K562 (cell line): ENCODE measurements around the gene SNCA. TPM values are rescaled to one million over a fixed set of nuclear protein-coding genes. Genes with fewer than 3 reads are reported as not detected.

ENCODE experiments used
- FOXJ2 ChIP-seq: fragments of 200-800 bp; sonication (Bioruptor generic); IDR thresholded peaks from 2 replicates; pipeline ENCODE4 v1.6.1; 2016; ENCODE audit warnings: missing genetic modification characterization, missing compliant biosample characterization
- HNRNPK ChIP-seq: fragments of 200-400 bp; formaldehyde crosslinking; IDR thresholded peaks from one replicate; pipeline ENCODE4 v1.6.1; 2018; ENCODE audit warnings: mild to moderate bottlenecking, low read depth, low read length; ENCODE audit not compliant: poor library complexity, severe bottlenecking
- MCM3 ChIP-seq: fragments of 450-650 bp; IDR thresholded peaks from 2 replicates; pipeline ENCODE4 v1.6.1; 2016
- RAD21 ChIP-seq, 2 experiments: fragments of 250-450 bp in 1 of 2; fragments of 450-650 bp in 1 of 2; sonication (Bioruptor Pico) in 1 of 2; formaldehyde crosslinking in 1 of 2; IDR thresholded peaks in 1 of 2; conservative IDR thresholded peaks in 1 of 2; 2 replicates each; pipeline versions ENCODE4 v1.4.0 to v1.8.0; 2020 to 2022; ENCODE audit warnings: mild to moderate bottlenecking in 2 of 2, moderate library complexity in 1 of 2
- ZNF766 ChIP-seq: fragments of 200-800 bp; sonication (Bioruptor generic); conservative IDR thresholded peaks from 2 replicates; pipeline ENCODE4 v1.6.1; 2016; ENCODE audit warnings: missing genetic modification characterization, missing compliant biosample characterization
- polyA plus RNA-seq, 8 experiments: library from polyadenylated mRNA; depleted of rRNA in 4 of 8; stranded (reverse) in 5 of 8; unstranded in 3 of 8; fragments of >200 nt; fragmentation: Nextera tagmentation in 2 of 8; fragmentation: Illumina TruSeq in 1 of 8; extraction: Ambion mirVana in 2 of 8; extraction: Trizol in 1 of 8; gene quantifications; 2 replicates each; pipeline versions ENCODE4 v1.2.1 to v1.2.3, GENCODE V29; 2011 to 2014; ENCODE audit warnings: inconsistent platforms in 1 of 8, missing spikeins in 1 of 8
- total RNA-seq, 7 experiments: library from RNA; depleted of rRNA in 6 of 7; stranded (reverse); fragments of >200 nt in 6 of 7; fragmentation: Illumina TruSeq in 2 of 7; extraction: Trizol in 2 of 7; gene quantifications; 2 replicates each; pipeline versions ENCODE4 v1.2.1 to v1.2.3, GENCODE V29; 2011 to 2021; ENCODE audit warnings: low replicate concordance in 1 of 7
- TF ChIP-seq, protein P1 (sequence below): fragments of 150-350 bp; IDR thresholded peaks from 2 replicates; pipeline ENCODE4 v1.6.1; 2014; ENCODE audit warnings: low read depth, mild to moderate bottlenecking, low read length, borderline replicate concordance
- TF ChIP-seq, protein P2 (sequence below), 2 experiments: fragments of 450-650 bp; IDR thresholded peaks; 2 replicates each; pipeline ENCODE4 v1.6.1; 2016; ENCODE audit warnings: mild to moderate bottlenecking in 2 of 2, borderline replicate concordance in 1 of 2, low read depth in 1 of 2, moderate library complexity in 1 of 2

SNCA gene
- total and polyA plus RNA-seq, 9 of the 15 experiments (the other 6 are each of a cell fraction or from before 2014, with no cell fraction given), result 1.7 to 12.6 (median 3.6) TPM

DNA sequence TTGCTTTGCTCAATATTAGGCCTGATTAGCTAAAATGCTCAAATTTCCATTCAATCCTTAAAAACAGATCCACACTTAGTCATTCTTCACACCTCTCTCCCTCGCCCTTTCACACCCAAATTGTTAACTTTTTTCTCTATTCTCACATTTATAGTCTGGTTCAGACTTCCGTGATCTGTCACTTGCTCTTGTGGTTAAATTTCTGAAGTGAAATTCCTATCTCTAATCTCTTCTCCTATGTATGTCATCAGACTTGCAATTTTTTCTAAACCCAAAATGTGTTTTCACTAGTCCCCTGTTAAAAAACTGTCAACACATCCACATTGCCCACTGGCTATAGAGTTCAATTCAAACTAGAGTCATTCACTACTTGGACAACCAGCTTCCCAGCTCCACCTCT lies 63.2 kb downstream of the SNCA start (continued):
- TF ChIP-seq, protein P1, sequence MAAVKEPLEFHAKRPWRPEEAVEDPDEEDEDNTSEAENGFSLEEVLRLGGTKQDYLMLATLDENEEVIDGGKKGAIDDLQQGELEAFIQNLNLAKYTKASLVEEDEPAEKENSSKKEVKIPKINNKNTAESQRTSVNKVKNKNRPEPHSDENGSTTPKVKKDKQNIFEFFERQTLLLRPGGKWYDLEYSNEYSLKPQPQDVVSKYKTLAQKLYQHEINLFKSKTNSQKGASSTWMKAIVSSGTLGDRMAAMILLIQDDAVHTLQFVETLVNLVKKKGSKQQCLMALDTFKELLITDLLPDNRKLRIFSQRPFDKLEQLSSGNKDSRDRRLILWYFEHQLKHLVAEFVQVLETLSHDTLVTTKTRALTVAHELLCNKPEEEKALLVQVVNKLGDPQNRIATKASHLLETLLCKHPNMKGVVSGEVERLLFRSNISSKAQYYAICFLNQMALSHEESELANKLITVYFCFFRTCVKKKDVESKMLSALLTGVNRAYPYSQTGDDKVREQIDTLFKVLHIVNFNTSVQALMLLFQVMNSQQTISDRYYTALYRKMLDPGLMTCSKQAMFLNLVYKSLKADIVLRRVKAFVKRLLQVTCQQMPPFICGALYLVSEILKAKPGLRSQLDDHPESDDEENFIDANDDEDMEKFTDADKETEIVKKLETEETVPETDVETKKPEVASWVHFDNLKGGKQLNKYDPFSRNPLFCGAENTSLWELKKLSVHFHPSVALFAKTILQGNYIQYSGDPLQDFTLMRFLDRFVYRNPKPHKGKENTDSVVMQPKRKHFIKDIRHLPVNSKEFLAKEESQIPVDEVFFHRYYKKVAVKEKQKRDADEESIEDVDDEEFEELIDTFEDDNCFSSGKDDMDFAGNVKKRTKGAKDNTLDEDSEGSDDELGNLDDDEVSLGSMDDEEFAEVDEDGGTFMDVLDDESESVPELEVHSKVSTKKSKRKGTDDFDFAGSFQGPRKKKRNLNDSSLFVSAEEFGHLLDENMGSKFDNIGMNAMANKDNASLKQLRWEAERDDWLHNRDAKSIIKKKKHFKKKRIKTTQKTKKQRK, result no peak
- no peak for TF ChIP-seq HNRNPK
- TF ChIP-seq RAD21 (CRISPR knock-in tag; conservative IDR thresholded peaks at IDR 0.05 in 1 of 2, IDR thresholded peaks at IDR 0.05 in 1 of 2), result no peak
- TF ChIP-seq ZNF766 (CRISPR knock-in tag), result no peak
- TF ChIP-seq MCM3, result no peak
- TF ChIP-seq FOXJ2 (tag), result no peak
- TF ChIP-seq, protein P2, sequence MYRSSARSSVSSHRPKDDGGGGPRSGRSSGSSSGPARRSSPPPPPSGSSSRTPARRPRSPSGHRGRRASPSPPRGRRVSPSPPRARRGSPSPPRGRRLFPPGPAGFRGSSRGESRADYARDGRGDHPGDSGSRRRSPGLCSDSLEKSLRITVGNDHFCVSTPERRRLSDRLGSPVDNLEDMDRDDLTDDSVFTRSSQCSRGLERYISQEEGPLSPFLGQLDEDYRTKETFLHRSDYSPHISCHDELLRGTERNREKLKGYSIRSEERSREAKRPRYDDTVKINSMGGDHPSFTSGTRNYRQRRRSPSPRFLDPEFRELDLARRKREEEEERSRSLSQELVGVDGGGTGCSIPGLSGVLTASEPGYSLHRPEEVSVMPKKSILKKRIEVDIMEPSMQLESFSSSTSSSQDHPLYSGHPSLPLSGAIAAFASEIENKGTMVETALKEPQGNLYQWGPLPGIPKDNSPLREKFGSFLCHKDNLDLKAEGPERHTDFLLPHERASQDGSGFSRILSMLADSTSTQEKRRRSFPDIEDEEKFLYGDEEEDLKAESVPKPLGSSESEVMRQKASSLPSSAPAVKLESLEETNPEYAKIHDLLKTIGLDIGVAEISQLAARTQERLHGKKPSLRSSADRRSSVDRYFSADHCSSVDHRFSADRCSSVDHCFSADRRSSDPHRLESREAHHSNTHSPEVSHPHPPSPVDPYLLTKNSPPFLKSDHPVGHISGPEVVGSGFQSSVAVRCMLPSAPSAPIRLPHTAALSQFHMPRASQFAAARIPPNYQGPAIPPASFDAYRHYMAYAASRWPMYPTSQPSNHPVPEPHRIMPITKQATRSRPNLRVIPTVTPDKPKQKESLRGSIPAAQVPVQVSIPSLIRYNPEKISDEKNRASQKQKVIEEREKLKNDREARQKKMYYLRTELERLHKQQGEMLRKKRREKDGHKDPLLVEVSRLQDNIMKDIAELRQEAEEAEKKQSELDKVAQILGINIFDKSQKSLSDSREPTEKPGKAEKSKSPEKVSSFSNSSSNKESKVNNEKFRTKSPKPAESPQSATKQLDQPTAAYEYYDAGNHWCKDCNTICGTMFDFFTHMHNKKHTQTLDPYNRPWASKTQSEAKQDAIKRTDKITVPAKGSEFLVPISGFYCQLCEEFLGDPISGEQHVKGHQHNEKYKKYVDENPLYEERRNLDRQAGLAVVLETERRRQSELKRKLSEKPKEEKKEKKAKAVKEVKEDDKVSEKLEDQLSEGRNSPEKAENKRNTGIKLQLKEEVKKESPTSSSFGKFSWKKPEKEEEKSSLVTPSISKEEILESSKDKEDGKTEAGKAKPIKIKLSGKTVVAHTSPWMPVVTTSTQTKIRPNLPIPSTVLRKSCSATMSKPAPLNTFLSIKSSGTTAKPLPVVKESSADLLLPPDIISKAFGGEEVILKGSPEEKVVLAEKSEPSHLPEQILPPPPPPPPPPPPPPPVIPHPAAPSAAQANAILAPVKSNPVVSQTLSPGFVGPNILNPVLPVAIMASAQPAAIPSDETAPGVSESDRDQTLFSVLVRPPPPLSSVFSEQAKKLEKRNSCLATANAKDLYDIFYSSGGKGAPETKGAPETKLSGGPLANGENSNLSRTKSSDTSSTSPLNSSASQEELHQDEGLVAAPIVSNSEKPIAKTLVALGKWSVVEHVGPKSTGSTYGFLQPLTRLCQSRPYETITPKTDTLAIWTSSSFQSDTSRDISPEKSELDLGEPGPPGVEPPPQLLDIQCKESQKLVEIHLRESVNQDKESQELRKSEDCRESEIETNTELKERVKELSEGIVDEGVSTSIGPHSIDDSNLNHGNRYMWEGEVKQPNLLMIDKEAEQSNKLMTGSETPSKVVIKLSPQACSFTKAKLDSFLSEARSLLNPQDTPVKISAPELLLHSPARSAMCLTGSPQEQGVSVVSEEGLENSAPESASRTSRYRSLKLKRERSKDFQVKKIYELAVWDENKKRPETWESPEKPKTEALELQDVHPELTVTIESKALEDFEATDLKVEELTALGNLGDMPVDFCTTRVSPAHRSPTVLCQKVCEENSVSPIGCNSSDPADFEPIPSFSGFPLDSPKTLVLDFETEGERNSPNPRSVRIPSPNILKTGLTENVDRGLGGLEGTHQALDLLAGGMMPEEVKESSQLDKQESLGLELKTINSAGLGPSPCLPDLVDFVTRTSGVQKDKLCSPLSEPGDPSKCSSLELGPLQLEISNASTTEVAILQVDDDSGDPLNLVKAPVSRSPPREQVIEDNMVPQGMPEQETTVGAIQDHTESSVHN (IDR thresholded peaks at IDR 0.05; ENCODE audit: borderline replicate concordance in 1 of 2, low read depth in 1 of 2), result no peak
